Spinal cord (tissue), 10 donors: Measurements from ENCODE around the gene POLRMT. TPM values are rescaled to one million over a fixed set of nuclear protein-coding genes. Genes with fewer than 3 reads are reported as not detected.
"Not testable (repeated sequence)": the region's sequence is repeated elsewhere in the genome, so short reads cannot be mapped to it uniquely, and the experiment has no call there.

Experiments used
- DNase-seq, 6 donors: peaks; one replicate each; pipeline versions ENCODE4 v3.0.0 to v3.0.0-alpha.2; 2013 to 2015; ENCODE audit warnings: low spot score in 6 of 6, low read depth in 4 of 6
- H3K27ac ChIP-seq: one replicate; pipeline ENCODE4 v1.5.1; 2013; ENCODE audit warnings: low read depth, low read length, control low read depth
- H3K27me3 ChIP-seq: one replicate; pipeline ENCODE4 v1.6.1; 2013; ENCODE audit warnings: low read length; ENCODE audit not compliant: control insufficient read depth, insufficient read depth
- H3K36me3 ChIP-seq: one replicate; pipeline ENCODE4 v1.6.1; 2013; ENCODE audit warnings: low read length; ENCODE audit not compliant: control insufficient read depth, insufficient read depth
- H3K4me1 ChIP-seq: one replicate; pipeline ENCODE4 v1.6.1; 2013; ENCODE audit warnings: low read length; ENCODE audit not compliant: control insufficient read depth, insufficient read depth
- H3K4me3 ChIP-seq: one replicate; pipeline ENCODE4 v1.5.1; 2013; ENCODE audit warnings: low read depth, low read length, control low read depth
- H3K9me3 ChIP-seq: one replicate; pipeline ENCODE4 v1.6.1; 2013; ENCODE audit warnings: low read length; ENCODE audit not compliant: control insufficient read depth, insufficient read depth
- WGBS: methylation state at CpG from one replicate; pipeline ENCODE4 v1.1.5; 2013; ENCODE audit warnings: missing lambda C conversion rate; ENCODE audit not compliant: insufficient coverage; 5-methylcytosine and 5-hydroxymethylcytosine counted together
- polyA plus RNA-seq, 2 donors: library from polyadenylated mRNA; unstranded; fragments of 120-200 nt; gene quantifications; one replicate each; pipeline ENCODE4 v1.2.1, GENCODE V29; 2013; ENCODE audit not compliant: insufficient read length in 2 of 2
- total RNA-seq, 2 donors: library from RNA; depleted of rRNA in 1 of 2; stranded (reverse); fragments of 120-200 nt in 1 of 2; fragments of >200 nt in 1 of 2; gene quantifications; one replicate each; pipeline versions ENCODE4 v1.2.3 to v1.2.4, GENCODE V29; 2013 to 2014
- donor health status: healthy.

Gene POLRMT
- total and polyA plus RNA-seq, 4 donors = 11.8 to 54.2 (median 46.2) TPM

- no peaks in the 10 kb centered on the region for H3K9me3 ChIP-seq
- H3K27me3 ChIP-seq = no peaks in the 10 kb centered on the region
- no peak overlapping the region for H3K27ac ChIP-seq
- H3K4me3 ChIP-seq = no peak overlapping the region
- H3K4me1 ChIP-seq = peaks cover 26% of the 10 kb centered on the region
- H3K36me3 ChIP-seq = peaks cover 58% of the 10 kb centered on the region
- DNase-seq = no peak
- 92% methylated on average over 30 of the region's 30 CpGs for WGBS
These were observed 3.2 kb downstream of the POLRMT start for GRCh38 chr19:629961-630714.

GRCh38 chr19:629515-629914 lies 3.8 kb downstream of the POLRMT start:
- Histone ChIP-seq H3K4me1 (peaks cover 22% of the 10 kb centered on the region), H3K36me3 (peaks cover 63% of the 10 kb centered on the region)
- not testable (repeated sequence) for H3K27me3 ChIP-seq, H3K9me3 ChIP-seq, DNase-seq, H3K27ac ChIP-seq, H3K4me3 ChIP-seq
- WGBS = 75% methylated on average over 25 of the region's 25 CpGs

DNA sequence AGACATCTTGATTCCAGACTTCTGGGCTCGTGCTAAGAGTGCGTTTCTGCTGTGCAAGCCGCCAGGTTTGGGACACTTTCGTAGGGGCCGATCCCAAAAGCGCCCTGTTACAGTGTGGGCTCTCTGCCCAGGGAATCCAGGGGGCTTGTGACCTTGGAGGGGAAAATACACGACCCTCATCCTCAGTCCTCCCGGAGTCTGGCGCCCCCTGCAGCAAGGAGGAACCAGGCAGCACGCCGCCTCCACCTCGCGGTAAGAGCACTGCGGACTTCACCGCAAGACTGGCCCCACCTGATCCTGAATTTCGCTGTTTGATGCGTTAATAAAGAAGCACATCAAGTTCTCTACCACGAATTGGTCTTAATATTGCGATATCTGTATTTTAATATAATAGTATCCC lies 5.2 kb downstream of the POLRMT start:
- no peak for DNase-seq
- no peak overlapping the region for H3K27ac ChIP-seq
- no peak overlapping the region for H3K4me3 ChIP-seq
- 80% methylated on average over 10 of the region's 19 CpGs for WGBS
- no peaks in the 10 kb centered on the region for H3K9me3 ChIP-seq
- peaks cover 77% of the 10 kb centered on the region for H3K36me3 ChIP-seq
- H3K4me1 ChIP-seq = peaks cover 14% of the 10 kb centered on the region
- no peaks in the 10 kb centered on the region for H3K27me3 ChIP-seq

DNA sequence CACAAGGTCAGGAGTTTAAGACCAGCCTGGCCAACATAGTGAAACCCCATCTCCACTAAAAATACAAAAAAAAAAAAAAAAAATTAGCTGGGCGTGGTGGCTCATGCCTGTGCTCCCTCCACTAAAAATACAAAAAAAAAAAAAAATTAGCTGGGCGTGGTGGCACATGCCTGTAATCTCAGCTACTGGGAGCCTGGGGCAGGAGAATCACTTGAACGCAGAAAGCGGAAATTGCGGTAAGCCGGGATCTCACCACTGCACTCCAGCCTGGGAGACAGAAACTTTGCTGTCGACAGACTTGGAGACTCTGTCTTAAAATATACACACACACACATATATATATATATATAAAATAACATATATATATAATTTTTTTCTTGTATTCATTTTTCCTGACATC lies 6.8 kb downstream of the POLRMT start:
- not testable (repeated sequence) for DNase-seq, H3K4me3 ChIP-seq, H3K27me3 ChIP-seq, H3K4me1 ChIP-seq, H3K27ac ChIP-seq, H3K9me3 ChIP-seq
- no CpG with 5 or more reads among the region's 7 CpGs for whole genome bisulfite sequencing
- peaks cover 86% of the 10 kb centered on the region for H3K36me3 ChIP-seq

GRCh38 chr19:625257-625656 lies 8.1 kb downstream of the POLRMT start:
- H3K27ac ChIP-seq = no peak overlapping the region
- H3K4me1 ChIP-seq = no peaks in the 10 kb centered on the region
- WGBS = 88% methylated on average over 4 of the region's 5 CpGs
- H3K9me3 ChIP-seq = no peaks in the 10 kb centered on the region
- H3K36me3 ChIP-seq = peaks cover 87% of the 10 kb centered on the region
- no peak overlapping the region for H3K4me3 ChIP-seq
- no peaks in the 10 kb centered on the region for H3K27me3 ChIP-seq
- DNase-seq = no peak

DNA sequence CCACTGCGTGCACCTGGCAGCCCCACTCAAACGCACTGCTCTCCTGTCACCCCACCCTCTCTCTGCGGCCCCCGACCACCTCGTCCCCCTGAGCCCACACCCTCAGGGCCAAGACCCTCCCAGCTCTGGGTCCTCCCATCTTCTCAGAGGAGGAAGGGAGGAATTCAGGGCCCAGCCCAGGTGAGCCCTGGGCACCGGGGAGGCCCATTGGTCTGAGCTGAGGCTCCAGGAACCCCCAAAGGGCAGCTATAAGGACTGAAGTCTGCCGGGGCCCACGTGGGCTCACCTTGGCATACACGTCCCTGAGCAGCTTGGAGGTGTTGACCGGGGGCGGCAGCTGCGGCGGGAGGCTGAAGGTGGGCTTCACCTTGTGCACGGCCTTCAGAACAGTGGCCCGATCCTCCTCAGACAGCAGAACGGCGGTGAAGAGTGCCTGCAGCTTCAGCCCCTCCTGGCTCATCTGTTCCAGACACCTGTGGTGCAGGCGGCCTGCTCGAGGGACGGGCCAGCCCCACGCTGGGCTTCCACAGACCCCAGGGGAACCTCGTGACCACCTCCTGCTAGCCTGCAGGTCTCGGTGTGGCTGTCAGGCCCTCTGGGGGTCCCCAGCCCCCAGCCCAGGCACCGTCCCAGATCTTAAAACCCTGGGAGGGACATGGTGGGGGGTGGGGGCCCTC lies 8.8 kb downstream of the POLRMT start:
- no peaks in the 10 kb centered on the region for H3K27me3 ChIP-seq
- no peak overlapping the region for H3K27ac ChIP-seq
- peaks cover 87% of the 10 kb centered on the region for H3K36me3 ChIP-seq
- H3K4me1 ChIP-seq = no peaks in the 10 kb centered on the region
- WGBS = 91% methylated on average over 19 of the region's 24 CpGs
- no peaks in the 10 kb centered on the region for H3K9me3 ChIP-seq
- DNase-seq = no peak
- no peak overlapping the region for H3K4me3 ChIP-seq

GRCh38 chr19:623974-624373 lies 9.4 kb downstream of the POLRMT start:
- 55% methylated on average over 21 of the region's 24 CpGs for WGBS
- Histone ChIP-seq H3K4me1 (no peaks in the 10 kb centered on the region), H3K9me3 (no peaks in the 10 kb centered on the region), H3K36me3 (peaks cover 87% of the 10 kb centered on the region), H3K4me3 (no peak overlapping the region), H3K27me3 (no peaks in the 10 kb centered on the region), H3K27ac (no peak overlapping the region)
- DNase-seq = no peak

- peaks cover 87% of the 10 kb centered on the region for H3K36me3 ChIP-seq
- DNase-seq = no peak
- H3K27me3 ChIP-seq = no peaks in the 10 kb centered on the region
- no peak overlapping the region for H3K4me3 ChIP-seq
- 93% methylated on average over 43 of the region's 44 CpGs for WGBS
- H3K27ac ChIP-seq = no peak overlapping the region
- H3K4me1 ChIP-seq = no peaks in the 10 kb centered on the region
- H3K9me3 ChIP-seq = no peaks in the 10 kb centered on the region
These were observed 10.0 kb downstream of the POLRMT start for GRCh38 chr19:623175-623916.

DNA sequence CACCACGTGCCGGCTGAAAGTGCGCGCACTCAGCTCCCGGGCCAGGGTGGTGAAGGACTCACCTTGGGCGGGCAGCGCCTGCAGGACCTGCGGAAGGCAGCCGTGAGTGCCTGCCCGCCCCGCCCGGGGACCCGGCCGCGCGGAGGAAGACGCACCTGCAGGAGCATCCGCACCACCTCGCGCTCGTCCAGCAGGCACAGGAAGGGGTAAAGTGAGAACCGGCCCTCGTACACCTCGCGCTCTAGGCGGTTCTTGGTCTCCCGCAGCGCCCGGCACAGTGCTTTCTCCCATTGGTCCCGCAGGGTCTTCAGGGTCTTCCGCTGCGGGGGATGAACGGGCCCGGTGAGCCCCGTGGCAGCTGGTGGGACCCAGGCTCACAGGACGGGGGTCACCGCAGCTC lies 10.7 kb downstream of the POLRMT start:
- WGBS = 97% methylated on average over 37 of the region's 37 CpGs

More for the DNA sequence above, 10.7 kb downstream of the POLRMT start:
- Histone ChIP-seq H3K4me3 (no peak overlapping the region), H3K27me3 (no peaks in the 10 kb centered on the region), H3K9me3 (no peaks in the 10 kb centered on the region), H3K4me1 (no peaks in the 10 kb centered on the region), H3K36me3 (peaks cover 87% of the 10 kb centered on the region), H3K27ac (no peak overlapping the region)
- no peak for DNase-seq
